Measurements from ENCODE around the gene FEZ2.

FEZ2 gene

DNA sequence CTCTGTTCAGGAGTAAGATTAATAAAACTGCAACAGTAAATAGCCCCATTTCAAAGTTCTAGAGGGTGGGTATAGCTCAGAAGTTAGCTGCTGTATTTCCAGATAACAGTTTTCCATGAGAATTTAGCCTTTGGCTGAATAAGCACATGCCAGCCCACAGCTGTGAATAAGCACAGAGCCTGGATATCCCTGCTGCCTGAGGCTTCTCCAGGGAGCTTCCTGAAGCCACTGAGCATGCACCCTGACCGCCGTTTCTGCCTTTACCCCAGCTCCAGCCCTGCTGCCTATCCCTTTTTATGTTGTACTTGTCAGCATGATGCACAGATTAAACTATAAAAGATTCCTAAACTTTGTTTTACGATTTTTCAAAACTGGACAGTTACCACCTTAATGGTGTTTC lies 85.3 kb downstream of the FEZ2 start:
- DNase-seq (ENCODE audit: low read depth) = no peak

GRCh38 chr2:36511858-36512603 lies 85.9 kb downstream of the FEZ2 start:
- DNase-seq (ENCODE audit: low read depth) = peak; percentile 28
- no peak overlapping the region for H3K4me3 ChIP-seq (ENCODE audit: control insufficient read depth, low read depth, low read length)
- TF ChIP-seq CTCF (IDR thresholded peaks at IDR 0.05; ENCODE audit: control insufficient read depth, insufficient read depth, low read depth, low read length, missing control alignments) = no peak

More for the DNA sequence above, 85.3 kb downstream of the FEZ2 start:
- TF ChIP-seq CTCF (IDR thresholded peaks at IDR 0.05; ENCODE audit: control insufficient read depth, insufficient read depth, low read depth, low read length, missing control alignments) = no peak
- H3K4me3 ChIP-seq (ENCODE audit: control insufficient read depth, low read depth, low read length) = no peak overlapping the region

DNA sequence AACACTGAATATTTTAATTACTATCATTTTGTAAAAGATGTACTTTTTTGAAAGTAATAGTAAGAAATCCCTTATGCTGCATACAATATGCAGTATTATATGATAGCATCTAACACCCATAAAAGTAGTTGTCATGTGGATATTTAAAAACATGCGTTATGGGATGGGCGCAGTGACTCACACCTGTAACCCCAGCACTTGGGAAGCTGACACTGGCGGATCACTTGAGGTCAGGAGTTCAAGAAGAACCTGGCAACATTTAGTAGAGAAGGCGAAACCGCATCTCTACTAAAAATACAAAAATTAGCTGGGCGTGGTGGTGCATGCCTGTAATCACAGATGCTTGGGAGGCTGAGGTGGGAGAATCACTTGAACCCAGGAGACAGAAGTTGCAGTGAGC lies 88.9 kb downstream of the FEZ2 start:
- no peak overlapping the region for H3K4me3 ChIP-seq (ENCODE audit: control insufficient read depth, low read depth, low read length)
- TF ChIP-seq CTCF (IDR thresholded peaks at IDR 0.05; ENCODE audit: control insufficient read depth, insufficient read depth, low read depth, low read length, missing control alignments) = no peak
- no peak for DNase-seq (ENCODE audit: low read depth)

DNA sequence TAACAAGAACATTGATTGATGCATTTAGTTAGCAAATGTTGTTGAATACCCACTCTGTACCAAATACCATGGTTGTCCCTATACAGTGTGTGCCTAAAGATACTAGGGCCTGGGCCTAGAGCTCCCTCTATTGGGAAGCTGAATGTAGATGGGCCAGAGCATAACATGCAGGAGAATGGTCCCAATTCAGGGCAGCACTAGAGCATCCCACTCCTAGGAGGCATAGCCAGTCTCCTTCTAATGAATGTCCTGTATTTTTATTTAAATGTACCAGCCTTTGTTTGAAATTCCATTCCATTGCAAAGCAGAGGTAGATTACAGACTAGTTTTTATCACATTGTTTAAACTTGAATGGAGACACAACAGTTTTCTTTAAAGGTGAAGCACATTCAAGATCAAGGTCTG lies 90.6 kb downstream of the FEZ2 start:
- no peak for DNase-seq (ENCODE audit: low read depth)

More for the DNA sequence above, 90.6 kb downstream of the FEZ2 start:
- no peak overlapping the region for H3K4me3 ChIP-seq (ENCODE audit: control insufficient read depth, low read depth, low read length)
- TF ChIP-seq CTCF (IDR thresholded peaks at IDR 0.05; ENCODE audit: control insufficient read depth, insufficient read depth, low read depth, low read length, missing control alignments) = peak; percentile 86

Data from AG09309 (cell line).